GM12878 (cell line): ENCODE measurements around the gene PTPRF. TPM values are rescaled to one million over a fixed set of nuclear protein-coding genes. Genes with fewer than 3 reads are reported as not detected.

Source experiments
- ATAC-seq: fragments of 200-7000 bp; cut with Tn5 transposase; 3 replicates; pipeline ENCODE4 v1.9.1; 2020; ENCODE audit warnings: mild to moderate bottlenecking, moderate library complexity
- BruUV-seq: library from RNA; stranded (reverse); fragments of 400-500 nt; replicated peaks from 2 replicates; lab custom pipeline; 2021; lab: Mats Ljungman, UMichigan
- CTCF ChIA-PET: fragments of 300-600 bp; sonication (Branson Sonifier 250); formaldehyde crosslinking; extraction: SDS; loops from one replicate; lab custom pipeline; 2021; ENCODE audit warnings: inconsistent platforms; lab: Yijun Ruan, JAX
- POLR2A ChIA-PET: fragments of 350-600 bp; formaldehyde crosslinking; extraction: SDS; loops from one replicate; lab custom pipeline; 2021; ENCODE audit warnings: inconsistent platforms; lab: Charles Lee
- RAD21 ChIA-PET: fragments of 300-600 bp; sonication (Branson Sonifier 250); formaldehyde crosslinking; loops from one replicate; lab custom pipeline; 2023; ENCODE audit warnings: antibody characterized with exemption; ENCODE audit not compliant: unreplicated experiment; lab: Charles Lee
- SMC1A ChIA-PET: fragments of 300-600 bp; sonication (Branson Sonifier 250); formaldehyde crosslinking; loops from one replicate; lab custom pipeline; 2023; ENCODE audit not compliant: unreplicated experiment, uncharacterized antibody; lab: Charles Lee
- DNase-seq: peaks from one replicate; pipeline ENCODE4 v3.0.0-alpha.2; 2011; ENCODE audit warnings: low read depth, low spot score
- FAIRE-seq: peaks from 3 replicates; lab custom pipeline; 2011; peaks lifted over from hg19 to GRCh38; lab: Jason Lieb, UNC
- H2AFZ ChIP-seq: 2 replicates; pipeline ENCODE4 v1.6.0; 2011; ENCODE audit warnings: low read depth, low read length, control low read depth; ENCODE audit not compliant: control insufficient read depth
- H3K27ac ChIP-seq: 2 replicates; pipeline ENCODE4 v1.5.1; 2011; ENCODE audit warnings: control low read depth; ENCODE audit not compliant: control insufficient read depth, insufficient read depth
- H3K27me3 ChIP-seq, 2 experiments: replicated peaks in 1 of 2; 2 replicates each; pipeline versions ENCODE4 v1.6.0 to v1.6.1; 2011; ENCODE audit warnings: low read length in 1 of 2; ENCODE audit not compliant: control insufficient read depth in 2 of 2, insufficient read depth in 2 of 2
- H3K36me3 ChIP-seq, 2 experiments: 2 replicates each; pipeline ENCODE4 v1.5.1; 2011; ENCODE audit warnings: low read length in 1 of 2; ENCODE audit not compliant: control insufficient read depth in 2 of 2, insufficient read depth in 2 of 2
- H3K4me1 ChIP-seq: 2 replicates; pipeline ENCODE4 v1.6.1; 2011; ENCODE audit warnings: mild to moderate bottlenecking, low read length, moderate library complexity, mixed read lengths; ENCODE audit not compliant: control insufficient read depth, insufficient read depth
- H3K4me2 ChIP-seq: 2 replicates; pipeline ENCODE4 v1.6.0; 2011; ENCODE audit warnings: control low read depth; ENCODE audit not compliant: control insufficient read depth, insufficient read depth
- H3K4me3 ChIP-seq: fragments of 200-600 bp; sonication (generic); 2 replicates; pipeline ENCODE4 v1.5.1; 2016
- H3K79me2 ChIP-seq: 2 replicates; pipeline ENCODE4 v1.6.0; 2011; ENCODE audit warnings: low read length; ENCODE audit not compliant: control insufficient read depth, insufficient read depth
- H3K9ac ChIP-seq: 2 replicates; pipeline ENCODE4 v1.8.0; 2011; ENCODE audit warnings: low read length, control low read depth, mixed read lengths; ENCODE audit not compliant: control insufficient read depth, insufficient read depth
- H3K9me3 ChIP-seq: replicated peaks from 3 replicates; pipeline ENCODE4 v1.5.1; 2011; ENCODE audit warnings: mild to moderate bottlenecking, low read length; ENCODE audit not compliant: control insufficient read depth, insufficient read depth
- H4K20me1 ChIP-seq: 2 replicates; pipeline ENCODE4 v1.6.0; 2011; ENCODE audit not compliant: control insufficient read depth, insufficient read depth
- ATF7 ChIP-seq: fragments of 450-650 bp; IDR thresholded peaks from 2 replicates; pipeline ENCODE4 v1.6.1; 2016; ENCODE audit warnings: low read depth, mild to moderate bottlenecking
- BHLHE40 ChIP-seq, 2 experiments: fragments of 450-650 bp in 1 of 2; IDR thresholded peaks; 2 replicates each; pipeline ENCODE4 v1.6.1; 2011 to 2017; ENCODE audit warnings: low read depth in 2 of 2, borderline replicate concordance in 1 of 2, improper control_type of control experiment in 1 of 2, low read length in 1 of 2, mild to moderate bottlenecking in 1 of 2
- BRCA1 ChIP-seq: IDR thresholded peaks from 2 replicates; pipeline ENCODE4 v1.6.1; 2011; ENCODE audit warnings: low read depth, low read length, improper control_type of control experiment
- MXI1 ChIP-seq: fragments of 150-350 bp; IDR thresholded peaks from 2 replicates; pipeline ENCODE4 v1.6.1; 2011; ENCODE audit warnings: low read depth, mild to moderate bottlenecking, inconsistent platforms, low read length, improper control_type of control experiment
- MYB ChIP-seq: fragments of 150-350 bp; IDR thresholded peaks from 2 replicates; pipeline ENCODE4 v1.6.1; 2014; ENCODE audit warnings: mild to moderate bottlenecking, low read depth, low read length, borderline replicate concordance
- NFIC ChIP-seq: IDR thresholded peaks from 2 replicates; pipeline ENCODE4 v1.6.1; 2012; ENCODE audit warnings: low read depth, mild to moderate bottlenecking, inconsistent platforms, low read length, moderate library complexity
- NFYB ChIP-seq: IDR thresholded peaks from 2 replicates; pipeline ENCODE4 v1.6.1; 2011; ENCODE audit warnings: low read depth, mild to moderate bottlenecking, low read length, improper control_type of control experiment, moderate library complexity; ENCODE audit not compliant: insufficient read depth
- NR2C2 ChIP-seq: IDR thresholded peaks from 2 replicates; pipeline ENCODE4 v1.6.1; 2011; ENCODE audit warnings: borderline replicate concordance, low read depth; ENCODE audit not compliant: control insufficient read depth, insufficient read length
- SREBF2 ChIP-seq: IDR thresholded peaks from 2 replicates; pipeline ENCODE4 v1.6.1; 2012; ENCODE audit warnings: mild to moderate bottlenecking, low read length
- SUZ12 ChIP-seq: fragments of 200-600 bp; sonication (generic); IDR thresholded peaks from one replicate; pipeline ENCODE4 v1.6.1; 2018; ENCODE audit warnings: antibody characterized with exemption, mild to moderate bottlenecking; ENCODE audit not compliant: unreplicated experiment
- ZNF217 ChIP-seq: fragments of 450-650 bp; IDR thresholded peaks from 2 replicates; pipeline ENCODE4 v1.6.1; 2017; ENCODE audit warnings: antibody characterized with exemption, mild to moderate bottlenecking
- ZZZ3 ChIP-seq: IDR thresholded peaks from 2 replicates; pipeline ENCODE4 v1.6.1; 2011; ENCODE audit warnings: low read depth; ENCODE audit not compliant: control insufficient read depth, insufficient read length
- WGBS: methylation state at CpG from one replicate; pipeline ENCODE4 v1.1.6; 2016; ENCODE audit warnings: low lambda C conversion rate; ENCODE audit not compliant: insufficient replicate concordance, insufficient coverage; ENCODE audit errors: missing lambda C conversion rate; 5-methylcytosine and 5-hydroxymethylcytosine counted together
- in situ Hi-C: fragments of 300-500 bp; cut with MboI; formaldehyde crosslinking; loops from 9 replicates; pipeline ENCODE4 v1.14.3; 2018; ENCODE audit warnings: mixed read lengths
- intact Hi-C: fragments of 100-400 bp; cut with micrococcal nuclease; formaldehyde crosslinking; loops from one replicate; pipeline ENCODE4 v1.14.2; 2022; ENCODE audit not compliant: unreplicated experiment
- polyA plus RNA-seq, 11 experiments: library from polyadenylated mRNA; depleted of rRNA in 4 of 11; unstranded in 6 of 11; stranded (reverse) in 5 of 11; fragments of >200 nt; fragmentation: Nextera tagmentation in 4 of 11; fragmentation: Illumina TruSeq in 1 of 11; extraction: Ambion mirVana in 4 of 11; extraction: Trizol in 1 of 11; gene quantifications; 1 replicate in 1 of 11; 2 replicates in 10 of 11; pipeline versions ENCODE4 v1.2.1 to v1.2.3, GENCODE V29; 2011 to 2016; ENCODE audit warnings: inconsistent platforms in 2 of 11, missing spikeins in 2 of 11, low read depth in 1 of 11
- total RNA-seq, 4 experiments: library from RNA; depleted of rRNA in 3 of 4; stranded (reverse); fragments of >200 nt in 3 of 4; fragmentation: Illumina TruSeq in 1 of 4; extraction: Trizol in 1 of 4; gene quantifications; 2 replicates each; pipeline versions ENCODE4 v1.2.1 to v1.2.3, GENCODE V29; 2013 to 2021
- TF ChIP-seq, protein P1 (sequence below): fragments of 150-350 bp; IDR thresholded peaks from 2 replicates; pipeline ENCODE4 v1.6.1; 2016; ENCODE audit warnings: low read depth, low read length
- TF ChIP-seq, protein P2 (sequence below): fragments of 150-350 bp; IDR thresholded peaks from 2 replicates; pipeline ENCODE4 v1.6.1; 2014; ENCODE audit warnings: mild to moderate bottlenecking, low read depth, low read length
- TF ChIP-seq, protein P3 (sequence below): fragments of 450-650 bp; IDR thresholded peaks from 2 replicates; pipeline ENCODE4 v1.6.1; 2017; ENCODE audit warnings: borderline replicate concordance

Gene PTPRF
- total and polyA plus RNA-seq, 10 of the 15 experiments (the other 5 are each of a cell fraction or from before 2014, with no cell fraction given): 0.04 to 2.6 (median 0.32) TPM

DNA sequence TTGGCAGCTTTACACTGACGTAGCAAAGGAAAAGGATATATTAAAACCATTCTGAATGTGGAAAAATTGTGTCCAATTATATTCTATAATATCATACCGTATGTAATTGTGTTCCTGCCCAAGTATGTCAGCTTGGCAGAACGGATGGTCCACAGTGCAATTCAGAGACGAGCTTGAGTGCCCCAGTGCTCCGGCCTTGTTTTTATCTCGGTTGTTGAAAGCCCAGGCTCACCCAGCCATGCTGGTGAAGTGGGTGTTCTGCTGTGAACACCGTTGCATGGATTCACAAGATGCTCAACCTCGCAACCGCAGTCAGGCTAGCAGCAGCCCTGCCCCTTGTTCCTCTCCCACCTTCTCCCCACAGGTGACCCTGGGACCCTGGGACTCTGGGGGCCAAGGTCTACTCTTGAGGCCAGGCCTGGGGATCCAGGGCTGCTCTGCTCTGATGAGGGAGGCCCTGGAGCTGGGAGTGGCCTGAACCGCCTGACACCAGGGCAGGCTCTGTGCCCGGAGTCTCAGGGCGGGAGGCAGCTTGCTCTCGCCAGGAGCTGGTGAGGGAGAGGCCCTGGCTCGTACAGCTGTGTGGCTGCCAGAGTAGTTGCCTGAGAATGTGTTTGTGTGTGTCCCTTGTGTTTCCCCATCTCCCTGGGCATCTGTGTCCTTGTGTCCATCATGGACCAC is 11.2 kb downstream of the PTPRF start:
- ChIA-PET POLR2A (interaction anchor here (0.6 kb wide), 1 partner anchor 31 kb away, joined by 6 read pairs; no protein-coding TSS in a partner anchor), RAD21 (no interaction called here), SMC1A (no interaction called here), CTCF (no interaction called here)
- no peak overlapping the region for H3K27ac ChIP-seq
- no peaks in the 10 kb centered on the region for H3K36me3 ChIP-seq
- H4K20me1 ChIP-seq: no peaks in the 10 kb centered on the region
- no peak for FAIRE-seq
- H3K27me3 ChIP-seq: no peaks in the 10 kb centered on the region
- no peak for ATAC-seq
- H3K4me2 ChIP-seq: no peak overlapping the region
- in situ Hi-C loops (no loop called here), intact Hi-C loops (no loop called here)
- H3K9me3 ChIP-seq: no peaks in the 10 kb centered on the region
- H2AFZ ChIP-seq: no peak overlapping the region
- TF ChIP-seq, protein P1, sequence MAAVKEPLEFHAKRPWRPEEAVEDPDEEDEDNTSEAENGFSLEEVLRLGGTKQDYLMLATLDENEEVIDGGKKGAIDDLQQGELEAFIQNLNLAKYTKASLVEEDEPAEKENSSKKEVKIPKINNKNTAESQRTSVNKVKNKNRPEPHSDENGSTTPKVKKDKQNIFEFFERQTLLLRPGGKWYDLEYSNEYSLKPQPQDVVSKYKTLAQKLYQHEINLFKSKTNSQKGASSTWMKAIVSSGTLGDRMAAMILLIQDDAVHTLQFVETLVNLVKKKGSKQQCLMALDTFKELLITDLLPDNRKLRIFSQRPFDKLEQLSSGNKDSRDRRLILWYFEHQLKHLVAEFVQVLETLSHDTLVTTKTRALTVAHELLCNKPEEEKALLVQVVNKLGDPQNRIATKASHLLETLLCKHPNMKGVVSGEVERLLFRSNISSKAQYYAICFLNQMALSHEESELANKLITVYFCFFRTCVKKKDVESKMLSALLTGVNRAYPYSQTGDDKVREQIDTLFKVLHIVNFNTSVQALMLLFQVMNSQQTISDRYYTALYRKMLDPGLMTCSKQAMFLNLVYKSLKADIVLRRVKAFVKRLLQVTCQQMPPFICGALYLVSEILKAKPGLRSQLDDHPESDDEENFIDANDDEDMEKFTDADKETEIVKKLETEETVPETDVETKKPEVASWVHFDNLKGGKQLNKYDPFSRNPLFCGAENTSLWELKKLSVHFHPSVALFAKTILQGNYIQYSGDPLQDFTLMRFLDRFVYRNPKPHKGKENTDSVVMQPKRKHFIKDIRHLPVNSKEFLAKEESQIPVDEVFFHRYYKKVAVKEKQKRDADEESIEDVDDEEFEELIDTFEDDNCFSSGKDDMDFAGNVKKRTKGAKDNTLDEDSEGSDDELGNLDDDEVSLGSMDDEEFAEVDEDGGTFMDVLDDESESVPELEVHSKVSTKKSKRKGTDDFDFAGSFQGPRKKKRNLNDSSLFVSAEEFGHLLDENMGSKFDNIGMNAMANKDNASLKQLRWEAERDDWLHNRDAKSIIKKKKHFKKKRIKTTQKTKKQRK: no peak
- no peak for TF ChIP-seq BHLHE40 (IDR thresholded peaks at IDR 0.05; ENCODE audit: borderline replicate concordance in 1 of 2, low read depth in 2 of 2, low read length in 1 of 2)
- TF ChIP-seq NFYB: no peak
- TF ChIP-seq, protein P2, sequence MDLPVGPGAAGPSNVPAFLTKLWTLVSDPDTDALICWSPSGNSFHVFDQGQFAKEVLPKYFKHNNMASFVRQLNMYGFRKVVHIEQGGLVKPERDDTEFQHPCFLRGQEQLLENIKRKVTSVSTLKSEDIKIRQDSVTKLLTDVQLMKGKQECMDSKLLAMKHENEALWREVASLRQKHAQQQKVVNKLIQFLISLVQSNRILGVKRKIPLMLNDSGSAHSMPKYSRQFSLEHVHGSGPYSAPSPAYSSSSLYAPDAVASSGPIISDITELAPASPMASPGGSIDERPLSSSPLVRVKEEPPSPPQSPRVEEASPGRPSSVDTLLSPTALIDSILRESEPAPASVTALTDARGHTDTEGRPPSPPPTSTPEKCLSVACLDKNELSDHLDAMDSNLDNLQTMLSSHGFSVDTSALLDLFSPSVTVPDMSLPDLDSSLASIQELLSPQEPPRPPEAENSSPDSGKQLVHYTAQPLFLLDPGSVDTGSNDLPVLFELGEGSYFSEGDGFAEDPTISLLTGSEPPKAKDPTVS: no peak
- no peak for TF ChIP-seq ZNF217
- TF ChIP-seq ZZZ3: no peak
- no peak for TF ChIP-seq NFIC
- TF ChIP-seq, protein P3, sequence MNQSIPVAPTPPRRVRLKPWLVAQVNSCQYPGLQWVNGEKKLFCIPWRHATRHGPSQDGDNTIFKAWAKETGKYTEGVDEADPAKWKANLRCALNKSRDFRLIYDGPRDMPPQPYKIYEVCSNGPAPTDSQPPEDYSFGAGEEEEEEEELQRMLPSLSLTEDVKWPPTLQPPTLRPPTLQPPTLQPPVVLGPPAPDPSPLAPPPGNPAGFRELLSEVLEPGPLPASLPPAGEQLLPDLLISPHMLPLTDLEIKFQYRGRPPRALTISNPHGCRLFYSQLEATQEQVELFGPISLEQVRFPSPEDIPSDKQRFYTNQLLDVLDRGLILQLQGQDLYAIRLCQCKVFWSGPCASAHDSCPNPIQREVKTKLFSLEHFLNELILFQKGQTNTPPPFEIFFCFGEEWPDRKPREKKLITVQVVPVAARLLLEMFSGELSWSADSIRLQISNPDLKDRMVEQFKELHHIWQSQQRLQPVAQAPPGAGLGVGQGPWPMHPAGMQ: no peak
- TF ChIP-seq BRCA1: no peak
- no peak for TF ChIP-seq MYB
- no peak for TF ChIP-seq MXI1
- TF ChIP-seq ATF7: no peak
- no peak for TF ChIP-seq SUZ12
- TF ChIP-seq SREBF2: no peak
- TF ChIP-seq NR2C2: no peak
- BruUV-seq: no TSS peak
- H3K4me1 ChIP-seq: no peaks in the 10 kb centered on the region
- no peaks in the 10 kb centered on the region for H3K79me2 ChIP-seq
- no peak overlapping the region for H3K4me3 ChIP-seq
- 35% methylated on average over 14 of the region's 14 CpGs for WGBS
- no peak for DNase-seq
- no peak overlapping the region for H3K9ac ChIP-seq
